Omental fat pad (tissue), 4 donors: ENCODE measurements around the gene PLCB4. TPM values are rescaled to one million over a fixed set of nuclear protein-coding genes. Genes with fewer than 3 reads are reported as not detected.

Experiments used
- ATAC-seq: fragments of 150-250 bp; one replicate; pipeline ENCODE4 v1.9.1; 2016; ENCODE audit warnings: mild to moderate bottlenecking, moderate library complexity; ENCODE audit not compliant: low FRiP score
- DNase-seq: peaks from one replicate; pipeline ENCODE4 v3.0.0-alpha.2; 2019; ENCODE audit warnings: low spot score
- total RNA-seq, 4 donors: library from RNA; depleted of rRNA; stranded (reverse); fragments of >200 nt; gene quantifications; one replicate each; pipeline ENCODE4 v1.1.0, GENCODE V29; 2016
- TF ChIP-seq, protein P1 (sequence below), 3 donors: fragments of 450-650 bp; IDR thresholded peaks; one replicate each; pipeline ENCODE4 v1.5.1; 2016 to 2017; ENCODE audit warnings: antibody characterized with exemption in 3 of 3, mild to moderate bottlenecking in 3 of 3, moderate library complexity in 2 of 3

PLCB4 gene
- total RNA-seq, 4 donors from 2014 or later, result 6.6 to 18.4 (median 11.4) TPM

DNA sequence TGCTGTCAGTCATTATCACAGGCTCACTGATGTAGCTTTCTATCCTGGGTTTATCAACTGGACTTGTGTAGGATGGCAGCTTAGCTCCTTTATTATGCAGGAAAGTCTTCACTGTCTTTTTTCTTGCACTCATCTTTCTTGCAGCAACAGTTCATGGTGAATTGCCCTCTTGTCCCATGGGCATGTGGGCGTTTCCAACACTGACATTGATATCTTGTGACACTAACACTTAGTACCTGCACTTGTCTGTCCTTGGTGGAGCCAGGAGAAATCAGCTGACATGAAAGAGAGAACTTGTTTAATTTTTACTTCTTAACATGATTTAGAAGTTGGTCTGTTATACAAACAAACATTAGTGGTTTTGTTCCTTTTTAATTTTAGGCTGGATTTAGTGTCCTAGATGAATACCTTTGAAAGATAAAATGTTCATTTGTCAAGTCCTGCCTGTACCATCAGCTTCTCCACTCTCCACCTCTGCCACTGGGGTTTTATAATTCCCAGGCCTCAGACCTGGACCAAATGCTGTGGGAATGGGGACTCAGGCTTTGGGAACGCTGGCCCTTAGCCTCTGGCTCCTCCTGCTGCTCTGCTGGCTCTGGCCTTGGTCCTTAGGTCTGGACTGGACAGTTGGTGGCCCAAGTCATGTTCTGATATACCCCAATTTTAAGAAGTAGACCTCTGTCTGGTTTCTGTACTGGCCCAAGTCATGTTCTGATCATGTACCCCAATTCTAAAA, 284.5 kb downstream of the PLCB4 start:
- no peak for DNase-seq
- TF ChIP-seq, protein P1, sequence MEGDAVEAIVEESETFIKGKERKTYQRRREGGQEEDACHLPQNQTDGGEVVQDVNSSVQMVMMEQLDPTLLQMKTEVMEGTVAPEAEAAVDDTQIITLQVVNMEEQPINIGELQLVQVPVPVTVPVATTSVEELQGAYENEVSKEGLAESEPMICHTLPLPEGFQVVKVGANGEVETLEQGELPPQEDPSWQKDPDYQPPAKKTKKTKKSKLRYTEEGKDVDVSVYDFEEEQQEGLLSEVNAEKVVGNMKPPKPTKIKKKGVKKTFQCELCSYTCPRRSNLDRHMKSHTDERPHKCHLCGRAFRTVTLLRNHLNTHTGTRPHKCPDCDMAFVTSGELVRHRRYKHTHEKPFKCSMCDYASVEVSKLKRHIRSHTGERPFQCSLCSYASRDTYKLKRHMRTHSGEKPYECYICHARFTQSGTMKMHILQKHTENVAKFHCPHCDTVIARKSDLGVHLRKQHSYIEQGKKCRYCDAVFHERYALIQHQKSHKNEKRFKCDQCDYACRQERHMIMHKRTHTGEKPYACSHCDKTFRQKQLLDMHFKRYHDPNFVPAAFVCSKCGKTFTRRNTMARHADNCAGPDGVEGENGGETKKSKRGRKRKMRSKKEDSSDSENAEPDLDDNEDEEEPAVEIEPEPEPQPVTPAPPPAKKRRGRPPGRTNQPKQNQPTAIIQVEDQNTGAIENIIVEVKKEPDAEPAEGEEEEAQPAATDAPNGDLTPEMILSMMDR (IDR thresholded peaks at IDR 0.05), result no peak
- ATAC-seq, result no peak

- ATAC-seq (no peak), DNase-seq (no peak)
- TF ChIP-seq, protein P1 (IDR thresholded peaks at IDR 0.05), result no peak
Measured at GRCh38 chr20:9353916-9354276, 285.0 kb downstream of the PLCB4 start.

GRCh38 chr20:9354579-9354978, 285.7 kb downstream of the PLCB4 start:
- no peak for ATAC-seq
- TF ChIP-seq, protein P1 (IDR thresholded peaks at IDR 0.05), result no peak
- no peak for DNase-seq

- TF ChIP-seq, protein P1 (IDR thresholded peaks at IDR 0.05), result no peak
- DNase-seq (no peak), ATAC-seq (no peak)
Measured at GRCh38 chr20:9358001-9358400, 289.1 kb downstream of the PLCB4 start.

DNA sequence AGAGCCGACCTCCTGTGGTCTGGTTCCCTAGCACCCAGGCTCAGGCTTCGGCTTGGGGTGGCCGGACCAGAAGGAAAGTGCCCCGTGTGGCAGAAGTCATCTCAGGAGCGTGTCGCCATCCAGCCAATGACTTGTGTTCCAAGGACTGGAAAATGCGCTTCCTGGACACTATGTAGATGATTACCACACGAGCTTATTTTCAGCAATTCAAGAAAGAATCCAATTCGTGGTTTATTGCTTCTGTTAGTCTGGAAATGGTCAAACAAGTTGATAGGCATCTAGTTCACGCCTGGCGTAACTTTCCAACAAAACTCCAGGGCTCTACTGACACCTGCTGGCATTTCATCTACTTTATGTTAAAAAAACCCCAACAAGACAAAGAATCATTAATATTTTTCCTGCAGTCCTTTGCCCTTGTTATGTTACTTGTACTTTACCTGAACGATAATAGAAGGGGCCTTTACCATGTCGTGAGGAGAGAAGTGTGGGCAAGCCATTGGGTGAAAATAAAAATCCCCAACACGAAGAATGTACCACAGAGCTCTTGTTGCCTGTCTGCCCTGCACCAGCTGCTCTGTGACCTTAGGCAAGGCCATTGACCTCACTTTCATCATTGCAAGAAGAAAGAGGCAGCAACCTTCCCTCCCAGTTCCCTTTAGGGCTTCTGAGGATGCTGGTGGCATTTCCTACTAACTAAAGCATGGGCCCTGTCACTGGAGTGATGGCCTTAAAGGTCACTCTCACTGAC, 290.8 kb downstream of the PLCB4 start:
- TF ChIP-seq, protein P1 (IDR thresholded peaks at IDR 0.05), result peak in 1 of 3 donors; percentile 5
- DNase-seq (no peak), ATAC-seq (peak; percentile 54)

DNA sequence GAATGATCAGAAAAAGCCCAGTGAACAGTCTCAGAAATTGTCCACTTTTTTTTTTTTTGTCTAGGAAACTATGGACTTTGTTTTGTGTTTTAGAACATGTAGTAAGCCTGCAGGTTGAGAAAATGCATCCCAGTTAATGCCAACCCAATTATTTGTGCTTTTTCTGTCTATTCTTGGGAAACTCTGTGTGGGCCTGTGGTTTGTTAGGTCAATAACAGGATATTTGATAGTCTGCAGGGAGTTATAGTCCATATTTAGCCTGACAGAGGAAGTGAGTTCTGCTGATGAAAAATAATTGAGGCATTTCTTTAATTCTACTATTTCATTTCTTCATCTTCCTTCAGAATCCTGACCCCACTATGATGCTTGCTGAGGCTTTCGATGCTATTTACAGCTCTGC, 291.5 kb downstream of the PLCB4 start:
- DNase-seq (no peak), ATAC-seq (no peak)
- TF ChIP-seq, protein P1 (IDR thresholded peaks at IDR 0.05), result no peak

DNA sequence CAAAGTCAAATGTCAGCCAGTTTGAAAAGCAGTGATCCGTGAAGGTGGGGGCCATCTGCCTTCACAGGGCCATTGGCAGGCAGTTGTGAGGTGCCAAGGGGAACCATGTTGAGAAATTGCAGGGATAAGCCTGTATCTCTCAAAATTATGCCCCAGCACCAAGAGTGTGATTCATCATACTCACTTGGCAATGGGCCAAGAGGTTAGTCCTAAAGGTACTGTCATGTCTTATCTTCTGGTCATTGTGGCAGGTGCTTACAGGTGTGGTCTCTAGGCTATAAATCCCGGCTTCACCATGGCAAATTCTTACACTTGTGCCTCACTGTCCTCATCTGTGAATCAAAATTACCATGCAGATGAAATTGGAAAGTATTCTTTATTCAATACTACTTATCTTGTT, 294.8 kb downstream of the PLCB4 start:
- DNase-seq (no peak), ATAC-seq (no peak)
- TF ChIP-seq, protein P1 (IDR thresholded peaks at IDR 0.05), result no peak
